Right lobe of liver (tissue), 4 donors: ENCODE measurements around the gene FBXW11.

ENCODE experiments used
- CTCF ChIP-seq, 4 donors: fragments of 200-600 bp in 3 of 4; fragments of 450-650 bp in 1 of 4; IDR thresholded peaks; one replicate each; pipeline versions ENCODE4 v1.5.1 to v1.8.0; 2016 to 2022; ENCODE audit warnings: antibody characterized with exemption in 4 of 4, mild to moderate bottlenecking in 2 of 4
- POLR2A ChIP-seq: fragments of 450-650 bp; IDR thresholded peaks from one replicate; pipeline ENCODE4 v1.6.1; 2017; ENCODE audit warnings: antibody characterized with exemption, mild to moderate bottlenecking
- donor health status: DM: no; HTN: no; CAD: no.
- donor health status: DM: no; HTN: no; CAD: no.
- donor health status: DM: no; HTN: yes; CAD: no.

GRCh38 chr5:171898879-171899278, 107.6 kb downstream of the FBXW11 start:
- TF ChIP-seq POLR2A (no peak), CTCF (IDR thresholded peaks at IDR 0.05) (no peak)
